Colonic mucosa (tissue), 4 donors: ENCODE results near the gene SERP2. TPM values are rescaled to one million over a fixed set of nuclear protein-coding genes. Genes with fewer than 3 reads are reported as not detected.

Source experiments
- DNase-seq: peaks from one replicate; pipeline ENCODE4 v3.0.0-alpha.2; 2020
- H3K27ac ChIP-seq: fragments of 200-600 bp; one replicate; pipeline ENCODE4 v1.8.0; 2021
- H3K27me3 ChIP-seq: fragments of 200-600 bp; one replicate; pipeline ENCODE4 v1.8.0; 2021
- H3K36me3 ChIP-seq: fragments of 200-600 bp; one replicate; pipeline ENCODE4 v1.8.0; 2021
- H3K4me1 ChIP-seq: fragments of 200-600 bp; one replicate; pipeline ENCODE4 v1.8.0; 2021; ENCODE audit warnings: mild to moderate bottlenecking
- H3K4me3 ChIP-seq: fragments of 200-600 bp; one replicate; pipeline ENCODE4 v1.8.0; 2021
- H3K9ac ChIP-seq, 2 donors: one replicate each; pipeline ENCODE4 v1.7.0; 2013; ENCODE audit warnings: control low read depth in 2 of 2, low read depth in 2 of 2, low read length in 2 of 2
- H3K9me3 ChIP-seq: fragments of 200-600 bp; one replicate; pipeline ENCODE4 v1.8.0; 2021
- CTCF ChIP-seq: fragments of 200-600 bp; IDR thresholded peaks from one replicate; pipeline ENCODE4 v1.8.0; 2022; ENCODE audit warnings: antibody characterized with exemption, mild to moderate bottlenecking
- intact Hi-C: fragments of 100-400 bp; cut with DNase I; formaldehyde crosslinking; loops from one replicate; pipeline ENCODE4 v1.14.1; 2022
- total RNA-seq, 2 donors: library from RNA; stranded (reverse); fragmentation: NEBNext Ultra II Directional in 1 of 2; extraction: Animal tissue kit (Norgen Biotek cat#: 25700) in 1 of 2; gene quantifications; one replicate each; pipeline ENCODE4 v1.2.1, GENCODE V29; 2021
- donor health status: healthy.
- donor health status: DM: no; HTN: no; CAD: no.
- donor health status: DM: no; HTN: no; CAD: no.

Gene SERP2
- total RNA-seq, 2 donors from 2014 or later: 1.6 to 2.7 TPM

- H3K4me1 ChIP-seq: peaks cover 1% of the 10 kb centered on the region
- no peak overlapping the region for H3K4me3 ChIP-seq
- no peaks in the 10 kb centered on the region for H3K9me3 ChIP-seq
- H3K27me3 ChIP-seq: no peaks in the 10 kb centered on the region
- DNase-seq: no peak
- intact Hi-C loops: loop anchor here (5.0 kb wide), 1 partner anchor 60 kb away; the partner anchor contains the start of gene SERP2
- no peak overlapping the region for H3K27ac ChIP-seq
- H3K9ac ChIP-seq: peak overlapping the region in 1 of 2 donors; percentile 3
- no peak for TF ChIP-seq CTCF
- H3K36me3 ChIP-seq: no peaks in the 10 kb centered on the region
Measured at GRCh38 chr13:44432650-44433049, 59.0 kb downstream of the SERP2 start.

GRCh38 chr13:44433863-44434765 lies 60.5 kb downstream of the SERP2 start:
- no peak for DNase-seq
- Histone ChIP-seq H3K4me1 (peaks cover 3% of the 10 kb centered on the region), H3K27ac (peak overlapping the region; percentile 94), H3K4me3 (peak overlapping the region; percentile 59), H3K9me3 (no peaks in the 10 kb centered on the region), H3K27me3 (no peaks in the 10 kb centered on the region), H3K36me3 (no peaks in the 10 kb centered on the region), H3K9ac (peak overlapping the region; percentile 60 to 92)
- intact Hi-C loops: loop anchor here (5.0 kb wide), 1 partner anchor 62 kb away; the partner anchor contains the start of gene SERP2
- TF ChIP-seq CTCF: no peak

- Histone ChIP-seq H3K27me3 (no peaks in the 10 kb centered on the region), H3K36me3 (no peaks in the 10 kb centered on the region), H3K4me1 (peaks cover 3% of the 10 kb centered on the region), H3K27ac (peak overlapping the region; percentile 94), H3K9ac (peak overlapping the region; percentile 60 to 92), H3K9me3 (no peaks in the 10 kb centered on the region), H3K4me3 (peak overlapping the region; percentile 59)
- no peak for DNase-seq
- TF ChIP-seq CTCF: no peak
- intact Hi-C loops: loop anchor here (5.0 kb wide), 1 partner anchor 62 kb away; the partner anchor contains the start of gene SERP2
Measured at GRCh38 chr13:44434766-44435141, 61.1 kb downstream of the SERP2 start.

- intact Hi-C loops: no loop called here
- H3K27me3 ChIP-seq: no peaks in the 10 kb centered on the region
- H3K27ac ChIP-seq: peak overlapping the region; percentile 94
- H3K36me3 ChIP-seq: no peaks in the 10 kb centered on the region
- no peaks in the 10 kb centered on the region for H3K9me3 ChIP-seq
- peak overlapping the region; percentile 80 to 92 for H3K9ac ChIP-seq
- peak; percentile 99 for DNase-seq
- no peak for TF ChIP-seq CTCF
- H3K4me1 ChIP-seq: peaks cover 3% of the 10 kb centered on the region
- H3K4me3 ChIP-seq: peak overlapping the region; percentile 59
Measured at GRCh38 chr13:44435142-44435918, 61.7 kb downstream of the SERP2 start.

GRCh38 chr13:44435919-44436510 lies 62.4 kb downstream of the SERP2 start:
- no peak for TF ChIP-seq CTCF
- H3K27me3 ChIP-seq: no peaks in the 10 kb centered on the region
- peaks cover 3% of the 10 kb centered on the region for H3K4me1 ChIP-seq
- intact Hi-C loops: no loop called here
- DNase-seq: no peak
- no peaks in the 10 kb centered on the region for H3K9me3 ChIP-seq
- peak overlapping the region; percentile 59 for H3K4me3 ChIP-seq
- H3K36me3 ChIP-seq: no peaks in the 10 kb centered on the region
- peak overlapping the region; percentile 80 to 92 for H3K9ac ChIP-seq
- H3K27ac ChIP-seq: peak overlapping the region; percentile 94
